ENCODE measurements around the gene SLC16A2.

Gene SLC16A2

DNA sequence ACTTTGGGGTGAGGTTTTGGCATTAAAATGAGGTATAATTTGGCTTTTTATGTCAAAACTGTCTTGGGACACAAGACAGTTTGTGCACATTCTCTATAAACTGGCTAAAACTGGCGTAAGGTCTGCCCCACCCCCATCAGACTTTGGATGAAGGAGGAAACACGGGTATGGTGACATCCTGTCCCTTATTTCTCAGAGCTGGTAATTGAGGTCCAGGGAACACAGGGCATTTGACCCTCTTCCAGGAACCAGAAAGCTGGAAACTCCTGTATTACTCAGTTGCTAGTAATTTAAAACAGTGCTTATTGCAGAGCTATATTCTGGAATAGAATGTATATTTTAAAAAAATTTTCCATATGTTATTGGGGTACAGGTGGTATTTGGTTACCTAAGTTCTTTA, 78.8 kb downstream of the SLC16A2 start:
- ATAC-seq (ENCODE audit: insufficient read depth, low read depth) = no peak
- H3K9me3 ChIP-seq (ENCODE audit: insufficient read depth, low read length, severe bottlenecking) = no peaks in the 10 kb centered on the region

DNA sequence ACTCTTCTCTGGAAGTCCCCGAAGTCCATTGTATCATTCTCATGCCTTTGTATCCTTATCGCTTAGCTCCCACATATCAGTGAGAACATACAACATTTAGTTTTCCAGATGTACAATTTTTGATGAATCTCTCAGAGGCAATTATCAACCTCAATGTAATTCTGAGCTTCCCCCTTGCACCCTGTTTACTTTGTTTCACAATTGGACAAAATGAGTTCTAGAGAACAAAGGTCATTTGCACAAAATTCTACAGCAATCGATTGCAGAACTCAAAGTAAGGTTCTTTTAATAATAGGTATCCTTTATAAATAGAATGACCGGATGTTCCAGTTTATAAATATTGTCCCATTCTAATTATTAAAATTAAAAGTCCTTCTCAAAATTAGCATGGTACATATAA, 79.3 kb downstream of the SLC16A2 start:
- no peak for ATAC-seq (ENCODE audit: insufficient read depth, low read depth)
- Histone ChIP-seq H3K9ac (ENCODE audit: low read depth, low read length) (no peak overlapping the region), H3K79me2 (ENCODE audit: insufficient read depth, low read length) (no peaks in the 10 kb centered on the region), H3K27me3 (ENCODE audit: insufficient read depth, low read length, poor library complexity) (no peaks in the 10 kb centered on the region), H2AFZ (ENCODE audit: low read depth, low read length) (no peak overlapping the region), H3K27ac (ENCODE audit: low read length) (no peak overlapping the region), H3K9me3 (ENCODE audit: insufficient read depth, low read length, severe bottlenecking) (no peaks in the 10 kb centered on the region), H4K20me1 (ENCODE audit: insufficient read depth, low read length) (no peaks in the 10 kb centered on the region), H3K4me1 (ENCODE audit: insufficient read depth, low read length) (no peaks in the 10 kb centered on the region), H3K4me3 (ENCODE audit: low read depth in 1 of 2, low read length in 2 of 2) (no peak overlapping the region), H3K4me2 (ENCODE audit: insufficient read depth, low read length) (no peak overlapping the region), H3K36me3 (ENCODE audit: insufficient read depth, low read length) (no peaks in the 10 kb centered on the region)
- no peak for TF ChIP-seq EZH2 (IDR thresholded peaks at IDR 0.05; ENCODE audit: borderline replicate concordance, low read depth, low read length, severe bottlenecking)
- TF ChIP-seq, protein P1, sequence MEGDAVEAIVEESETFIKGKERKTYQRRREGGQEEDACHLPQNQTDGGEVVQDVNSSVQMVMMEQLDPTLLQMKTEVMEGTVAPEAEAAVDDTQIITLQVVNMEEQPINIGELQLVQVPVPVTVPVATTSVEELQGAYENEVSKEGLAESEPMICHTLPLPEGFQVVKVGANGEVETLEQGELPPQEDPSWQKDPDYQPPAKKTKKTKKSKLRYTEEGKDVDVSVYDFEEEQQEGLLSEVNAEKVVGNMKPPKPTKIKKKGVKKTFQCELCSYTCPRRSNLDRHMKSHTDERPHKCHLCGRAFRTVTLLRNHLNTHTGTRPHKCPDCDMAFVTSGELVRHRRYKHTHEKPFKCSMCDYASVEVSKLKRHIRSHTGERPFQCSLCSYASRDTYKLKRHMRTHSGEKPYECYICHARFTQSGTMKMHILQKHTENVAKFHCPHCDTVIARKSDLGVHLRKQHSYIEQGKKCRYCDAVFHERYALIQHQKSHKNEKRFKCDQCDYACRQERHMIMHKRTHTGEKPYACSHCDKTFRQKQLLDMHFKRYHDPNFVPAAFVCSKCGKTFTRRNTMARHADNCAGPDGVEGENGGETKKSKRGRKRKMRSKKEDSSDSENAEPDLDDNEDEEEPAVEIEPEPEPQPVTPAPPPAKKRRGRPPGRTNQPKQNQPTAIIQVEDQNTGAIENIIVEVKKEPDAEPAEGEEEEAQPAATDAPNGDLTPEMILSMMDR (IDR thresholded peaks at IDR 0.05; ENCODE audit: borderline replicate concordance, extremely low read depth, low read length, poor library complexity, severe bottlenecking) = no peak
- no peak for DNase-seq

More for the DNA sequence above, 78.8 kb downstream of the SLC16A2 start:
- Histone ChIP-seq H3K27ac (ENCODE audit: low read length) (no peak overlapping the region), H3K4me1 (ENCODE audit: insufficient read depth, low read length) (no peaks in the 10 kb centered on the region), H3K27me3 (ENCODE audit: insufficient read depth, low read length, poor library complexity) (no peaks in the 10 kb centered on the region), H3K9ac (ENCODE audit: low read depth, low read length) (no peak overlapping the region), H3K4me3 (ENCODE audit: low read depth in 1 of 2, low read length in 2 of 2) (no peak overlapping the region), H3K79me2 (ENCODE audit: insufficient read depth, low read length) (no peaks in the 10 kb centered on the region), H3K36me3 (ENCODE audit: insufficient read depth, low read length) (no peaks in the 10 kb centered on the region), H2AFZ (ENCODE audit: low read depth, low read length) (no peak overlapping the region), H4K20me1 (ENCODE audit: insufficient read depth, low read length) (no peaks in the 10 kb centered on the region), H3K4me2 (ENCODE audit: insufficient read depth, low read length) (no peak overlapping the region)
- no peak for TF ChIP-seq EZH2 (IDR thresholded peaks at IDR 0.05; ENCODE audit: borderline replicate concordance, low read depth, low read length, severe bottlenecking)
- DNase-seq = no peak

DNA sequence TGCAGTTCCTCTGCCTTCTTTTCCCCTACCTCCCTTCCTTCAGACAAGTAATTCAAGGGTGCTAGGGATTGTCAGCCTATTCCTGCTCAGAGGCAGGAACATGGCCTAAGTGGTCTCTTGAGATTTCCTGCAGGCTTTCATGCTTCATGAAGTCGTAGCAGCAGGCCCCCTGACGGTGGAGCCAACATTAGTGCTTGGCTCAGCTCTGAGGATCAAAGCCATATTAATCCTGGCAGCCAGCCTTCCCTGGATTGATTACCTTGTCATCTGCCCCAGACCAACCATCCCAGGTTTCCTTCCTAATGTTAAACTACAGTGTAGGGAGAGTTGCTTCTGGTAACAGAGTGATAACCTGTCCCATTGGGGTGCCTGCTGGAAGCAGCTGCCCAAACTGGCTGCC, 84.1 kb downstream of the SLC16A2 start:
- Histone ChIP-seq H3K4me2 (ENCODE audit: insufficient read depth, low read length) (no peak overlapping the region), H3K4me1 (ENCODE audit: insufficient read depth, low read length) (no peaks in the 10 kb centered on the region), H3K9ac (ENCODE audit: low read depth, low read length) (no peak overlapping the region), H3K27me3 (ENCODE audit: insufficient read depth, low read length, poor library complexity) (no peaks in the 10 kb centered on the region), H3K9me3 (ENCODE audit: insufficient read depth, low read length, severe bottlenecking) (no peaks in the 10 kb centered on the region), H3K4me3 (ENCODE audit: low read depth in 1 of 2, low read length in 2 of 2) (no peak overlapping the region), H4K20me1 (ENCODE audit: insufficient read depth, low read length) (no peaks in the 10 kb centered on the region), H3K36me3 (ENCODE audit: insufficient read depth, low read length) (no peaks in the 10 kb centered on the region), H3K27ac (ENCODE audit: low read length) (no peak overlapping the region), H2AFZ (ENCODE audit: low read depth, low read length) (no peak overlapping the region), H3K79me2 (ENCODE audit: insufficient read depth, low read length) (no peaks in the 10 kb centered on the region)
- ATAC-seq (ENCODE audit: insufficient read depth, low read depth) (no peak), DNase-seq (no peak)
- no peak for TF ChIP-seq EZH2 (IDR thresholded peaks at IDR 0.05; ENCODE audit: borderline replicate concordance, low read depth, low read length, severe bottlenecking)
- TF ChIP-seq, protein P1 (IDR thresholded peaks at IDR 0.05; ENCODE audit: borderline replicate concordance, extremely low read depth, low read length, poor library complexity, severe bottlenecking) = no peak

DNA sequence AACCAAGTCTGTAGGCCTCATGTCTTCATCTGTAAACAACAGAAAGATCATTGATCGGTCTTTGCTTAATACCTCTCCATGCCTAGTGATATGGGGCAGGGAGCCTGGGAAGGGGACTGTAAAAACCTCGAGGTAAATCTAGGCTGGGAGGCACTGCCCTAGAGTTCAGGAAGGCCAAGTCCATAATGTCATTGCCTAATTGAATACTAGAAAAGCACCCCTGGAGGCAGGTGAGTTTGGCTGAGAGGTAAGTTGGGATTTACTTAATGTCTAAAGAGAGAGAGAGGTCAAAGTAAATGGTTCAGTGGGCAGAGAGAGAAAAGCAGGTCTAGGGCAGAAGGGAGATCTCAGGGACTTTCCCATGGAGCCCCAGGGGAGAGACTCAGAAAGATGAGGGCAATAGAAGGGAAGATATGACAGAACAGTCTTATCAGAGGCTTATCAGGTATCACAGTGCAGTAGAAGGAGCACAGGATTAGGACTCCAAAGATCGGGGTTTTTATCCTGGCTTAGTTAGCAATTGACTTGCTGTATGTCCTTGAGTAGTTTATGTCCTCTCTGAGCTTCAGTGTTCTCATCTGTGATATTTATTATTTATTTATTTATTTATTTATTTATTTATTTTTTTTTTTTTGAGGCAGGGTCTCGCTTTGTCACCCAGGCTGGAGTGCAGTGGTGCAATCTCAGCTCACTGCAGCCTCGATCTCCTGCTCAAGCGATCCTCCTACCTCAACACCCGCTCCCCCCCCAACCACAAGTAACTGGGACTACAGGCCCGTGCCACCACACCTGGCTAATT, 85.2 kb downstream of the SLC16A2 start:
- no peaks in the 10 kb centered on the region for H3K27me3 ChIP-seq (ENCODE audit: insufficient read depth, low read length, poor library complexity)
- H3K9ac ChIP-seq (ENCODE audit: low read depth, low read length) = no peak overlapping the region
- no peak overlapping the region for H3K4me2 ChIP-seq (ENCODE audit: insufficient read depth, low read length)
- H3K4me3 ChIP-seq (ENCODE audit: low read depth in 1 of 2, low read length in 2 of 2) = no peak overlapping the region
- no peaks in the 10 kb centered on the region for H3K79me2 ChIP-seq (ENCODE audit: insufficient read depth, low read length)
- no peak for TF ChIP-seq EZH2 (IDR thresholded peaks at IDR 0.05; ENCODE audit: borderline replicate concordance, low read depth, low read length, severe bottlenecking)
- TF ChIP-seq, protein P1 (IDR thresholded peaks at IDR 0.05; ENCODE audit: borderline replicate concordance, extremely low read depth, low read length, poor library complexity, severe bottlenecking) = no peak
- H2AFZ ChIP-seq (ENCODE audit: low read depth, low read length) = no peak overlapping the region
- DNase-seq (no peak), ATAC-seq (ENCODE audit: insufficient read depth, low read depth) (no peak)
- H3K36me3 ChIP-seq (ENCODE audit: insufficient read depth, low read length) = no peaks in the 10 kb centered on the region
- no peaks in the 10 kb centered on the region for H3K4me1 ChIP-seq (ENCODE audit: insufficient read depth, low read length)
- H4K20me1 ChIP-seq (ENCODE audit: insufficient read depth, low read length) = no peaks in the 10 kb centered on the region
- no peak overlapping the region for H3K27ac ChIP-seq (ENCODE audit: low read length)
- H3K9me3 ChIP-seq (ENCODE audit: insufficient read depth, low read length, severe bottlenecking) = no peaks in the 10 kb centered on the region

Measured in DND-41 (cell line).